Inflammatory macrophage treated with lipopolysaccharide for 4 hours (primary cell): ENCODE data around the gene ZFP90.
"Not testable (repeated sequence)": the region's sequence is repeated elsewhere in the genome, so short reads cannot be mapped to it uniquely, and the experiment has no call there.

Experiments used
- DNase-seq: peaks from one replicate; pipeline ENCODE4 v3.0.0-alpha.2; 2020

Gene ZFP90

GRCh38 chr16:68538880-68539701 lies at the start of gene ZFP90:
Gene ZFP90 (plus strand): TSS chr16:68539291. CDS start chr16:68539793, 502 bp downstream.
- DNase-seq = peak; percentile 90

GRCh38 chr16:68490358-68490757 lies 48.7 kb upstream of the ZFP90 start:
- no peak for DNase-seq

GRCh38 chr16:68490829-68491575 lies 48.1 kb upstream of the ZFP90 start:
- DNase-seq = no peak

- DNase-seq = no peak
Observed at GRCh38 chr16:68491576-68491950, 47.5 kb upstream of the ZFP90 start.

- no peak for DNase-seq
Observed at GRCh38 chr16:68492151-68492542, 46.9 kb upstream of the ZFP90 start.

GRCh38 chr16:68492543-68493411 lies 46.3 kb upstream of the ZFP90 start:
- DNase-seq = no peak

- no peak for DNase-seq
Observed at GRCh38 chr16:68493412-68494070, 45.5 kb upstream of the ZFP90 start.

- not testable (repeated sequence) for DNase-seq
Observed at GRCh38 chr16:68494261-68494660, 44.8 kb upstream of the ZFP90 start.

GRCh38 chr16:68496689-68497088 lies 42.4 kb upstream of the ZFP90 start:
- DNase-seq = no peak

GRCh38 chr16:68499006-68499405 lies 40.1 kb upstream of the ZFP90 start:
- DNase-seq = no peak

GRCh38 chr16:68503334-68503733 lies 35.8 kb upstream of the ZFP90 start:
- no peak for DNase-seq

- DNase-seq = no peak
Observed at GRCh38 chr16:68504066-68504465, 35.0 kb upstream of the ZFP90 start.

GRCh38 chr16:68506331-68507053 lies 32.6 kb upstream of the ZFP90 start:
- no peak for DNase-seq

- DNase-seq = no peak
Observed at GRCh38 chr16:68508013-68508412, 31.1 kb upstream of the ZFP90 start.

GRCh38 chr16:68508641-68509240 lies 30.4 kb upstream of the ZFP90 start:
- no peak for DNase-seq

GRCh38 chr16:68509381-68509780 lies 29.7 kb upstream of the ZFP90 start:
- DNase-seq = no peak

GRCh38 chr16:68510775-68511174 lies 28.3 kb upstream of the ZFP90 start:
- no peak for DNase-seq

GRCh38 chr16:68512183-68512582 lies 26.9 kb upstream of the ZFP90 start:
- DNase-seq = peak; percentile 49

GRCh38 chr16:68512742-68513141 lies 26.3 kb upstream of the ZFP90 start:
- no peak for DNase-seq

GRCh38 chr16:68514511-68514910 lies 24.6 kb upstream of the ZFP90 start:
- no peak for DNase-seq

GRCh38 chr16:68517606-68518166 lies 21.4 kb upstream of the ZFP90 start:
- DNase-seq = peak; percentile 60
